Hepatocyte (in vitro differentiated cells): Measurements from ENCODE around the gene TMEM145. TPM values are rescaled to one million over a fixed set of nuclear protein-coding genes. Genes with fewer than 3 reads are reported as not detected.
A peak's percentile ranks its signal among the peaks of the same experiment; 100 is the strongest.

Source experiments
- DNase-seq: peaks from one replicate; pipeline ENCODE4 v3.0.0-alpha.2; 2016; ENCODE audit warnings: low spot score
- H2AFZ ChIP-seq: fragments of 200-600 bp; sonication (generic); 2 replicates; pipeline ENCODE4 v1.6.0; 2016; ENCODE audit warnings: antibody characterized with exemption, mild to moderate bottlenecking
- H3K27ac ChIP-seq: fragments of 200-600 bp; sonication (generic); 2 replicates; pipeline ENCODE4 v1.5.1; 2016; ENCODE audit warnings: mild to moderate bottlenecking
- H3K27me3 ChIP-seq: fragments of 200-600 bp; sonication (generic); 2 replicates; pipeline ENCODE4 v1.6.1; 2016
- H3K36me3 ChIP-seq: fragments of 200-600 bp; sonication (generic); replicated peaks from 2 replicates; pipeline ENCODE4 v1.5.1; 2016; ENCODE audit warnings: low read depth; ENCODE audit not compliant: insufficient read depth
- H3K4me1 ChIP-seq: fragments of 200-600 bp; sonication (generic); 2 replicates; pipeline ENCODE4 v1.5.1; 2016; ENCODE audit warnings: mild to moderate bottlenecking, moderate library complexity; ENCODE audit not compliant: insufficient read depth
- H3K4me2 ChIP-seq: fragments of 200-600 bp; sonication (generic); 2 replicates; pipeline ENCODE4 v1.6.0; 2016
- H3K4me3 ChIP-seq: fragments of 200-600 bp; sonication (generic); 2 replicates; pipeline ENCODE4 v1.5.1; 2016; ENCODE audit warnings: mild to moderate bottlenecking
- H3K79me2 ChIP-seq: fragments of 200-600 bp; sonication (generic); 2 replicates; pipeline ENCODE4 v1.6.0; 2017; ENCODE audit warnings: mild to moderate bottlenecking
- H3K9me2 ChIP-seq: fragments of 200-600 bp; sonication (generic); replicated peaks from 2 replicates; pipeline ENCODE4 v1.6.0; 2017; ENCODE audit warnings: mild to moderate bottlenecking; ENCODE audit not compliant: insufficient read depth
- H3K9me3 ChIP-seq: fragments of 200-600 bp; sonication (generic); 2 replicates; pipeline ENCODE4 v1.5.1; 2016; ENCODE audit warnings: low read depth, mild to moderate bottlenecking
- H4K20me1 ChIP-seq: fragments of 200-600 bp; sonication (generic); 2 replicates; pipeline ENCODE4 v1.6.0; 2016; ENCODE audit warnings: mild to moderate bottlenecking; ENCODE audit not compliant: insufficient read depth, poor library complexity, severe bottlenecking
- EZH2 ChIP-seq: fragments of 200-600 bp; sonication (generic); IDR thresholded peaks from 2 replicates; pipeline ENCODE4 v1.6.1; 2016; ENCODE audit warnings: antibody characterized with exemption, mild to moderate bottlenecking, borderline replicate concordance
- EZH2phosphoT487 ChIP-seq: fragments of 200-600 bp; sonication (generic); IDR thresholded peaks from one replicate; pipeline ENCODE4 v1.6.1; 2018; ENCODE audit warnings: antibody characterized with exemption, mild to moderate bottlenecking, low read depth, moderate library complexity; ENCODE audit not compliant: unreplicated experiment, severe bottlenecking
- WGBS: methylation state at CpG from one replicate; pipeline ENCODE4 v1.1.6; 2016; ENCODE audit warnings: low lambda C conversion rate; ENCODE audit errors: missing lambda C conversion rate; 5-methylcytosine and 5-hydroxymethylcytosine counted together
- polyA plus RNA-seq: library from polyadenylated mRNA; unstranded; fragments of >200 nt; fragmentation: Nextera tagmentation; extraction: Ambion mirVana; gene quantifications from 2 replicates; pipeline ENCODE4 v1.2.1, GENCODE V29; 2016
- total RNA-seq: library from RNA; depleted of rRNA; stranded (reverse); fragments of >200 nt; gene quantifications from 2 replicates; pipeline ENCODE4 v1.2.3, GENCODE V29; 2014
- TF ChIP-seq, protein P1 (sequence below): fragments of 200-600 bp; sonication (generic); IDR thresholded peaks from 2 replicates; pipeline ENCODE4 v1.5.1; 2016; ENCODE audit warnings: antibody characterized with exemption, mild to moderate bottlenecking; ENCODE audit not compliant: poor library complexity

TMEM145 gene
- total and polyA plus RNA-seq, 2 experiments from 2014 or later = 0.40 TPM; not detected in 1

DNA sequence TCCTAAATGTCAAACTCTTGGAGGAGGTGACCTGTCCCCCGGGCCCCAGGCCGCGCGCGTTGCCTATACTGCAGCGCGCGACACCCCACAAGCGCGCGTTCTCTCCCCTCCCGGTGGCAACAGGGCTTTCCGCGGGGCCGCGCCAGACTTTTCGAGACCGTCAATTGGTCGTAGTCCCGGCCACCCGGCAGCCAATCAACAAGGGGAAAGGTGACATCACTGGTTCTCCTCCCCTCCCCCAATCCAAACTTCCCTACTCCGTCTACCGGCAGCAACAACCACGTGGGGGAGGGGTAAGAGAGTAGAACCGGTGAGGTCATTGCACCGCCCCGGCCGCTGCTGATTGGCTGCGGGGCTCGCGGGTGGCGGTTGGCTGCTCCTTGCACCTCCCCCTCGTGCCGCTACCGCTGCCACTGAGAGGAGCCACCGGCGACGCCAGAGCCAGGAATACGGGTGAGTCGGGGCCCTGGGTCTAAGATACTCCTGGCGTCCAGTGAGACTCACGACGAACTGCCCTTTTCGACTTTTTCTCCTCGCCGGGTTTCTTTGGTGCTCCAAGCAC, 44.9 kb upstream of the TMEM145 start:
- H3K4me3 ChIP-seq = peak overlapping the region; percentile 9
- no peaks in the 10 kb centered on the region for H3K27me3 ChIP-seq
- H2AFZ ChIP-seq = no peak overlapping the region
- no peak for TF ChIP-seq EZH2
- TF ChIP-seq, protein P1, sequence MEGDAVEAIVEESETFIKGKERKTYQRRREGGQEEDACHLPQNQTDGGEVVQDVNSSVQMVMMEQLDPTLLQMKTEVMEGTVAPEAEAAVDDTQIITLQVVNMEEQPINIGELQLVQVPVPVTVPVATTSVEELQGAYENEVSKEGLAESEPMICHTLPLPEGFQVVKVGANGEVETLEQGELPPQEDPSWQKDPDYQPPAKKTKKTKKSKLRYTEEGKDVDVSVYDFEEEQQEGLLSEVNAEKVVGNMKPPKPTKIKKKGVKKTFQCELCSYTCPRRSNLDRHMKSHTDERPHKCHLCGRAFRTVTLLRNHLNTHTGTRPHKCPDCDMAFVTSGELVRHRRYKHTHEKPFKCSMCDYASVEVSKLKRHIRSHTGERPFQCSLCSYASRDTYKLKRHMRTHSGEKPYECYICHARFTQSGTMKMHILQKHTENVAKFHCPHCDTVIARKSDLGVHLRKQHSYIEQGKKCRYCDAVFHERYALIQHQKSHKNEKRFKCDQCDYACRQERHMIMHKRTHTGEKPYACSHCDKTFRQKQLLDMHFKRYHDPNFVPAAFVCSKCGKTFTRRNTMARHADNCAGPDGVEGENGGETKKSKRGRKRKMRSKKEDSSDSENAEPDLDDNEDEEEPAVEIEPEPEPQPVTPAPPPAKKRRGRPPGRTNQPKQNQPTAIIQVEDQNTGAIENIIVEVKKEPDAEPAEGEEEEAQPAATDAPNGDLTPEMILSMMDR = no peak
- TF ChIP-seq EZH2phosphoT487 = no peak
- peaks cover 17% of the 10 kb centered on the region for H3K4me1 ChIP-seq
- H3K9me2 ChIP-seq = no peaks in the 10 kb centered on the region
- DNase-seq = peak; percentile 100
- H3K79me2 ChIP-seq = peaks cover 26% of the 10 kb centered on the region
- H3K27ac ChIP-seq = peak overlapping the region; percentile 89
- H3K4me2 ChIP-seq = peak overlapping the region; percentile 76
- H4K20me1 ChIP-seq = no peaks in the 10 kb centered on the region
- no peaks in the 10 kb centered on the region for H3K9me3 ChIP-seq
- H3K36me3 ChIP-seq = no peaks in the 10 kb centered on the region
- under 1% methylated on average over 45 of the region's 46 CpGs for WGBS

DNA sequence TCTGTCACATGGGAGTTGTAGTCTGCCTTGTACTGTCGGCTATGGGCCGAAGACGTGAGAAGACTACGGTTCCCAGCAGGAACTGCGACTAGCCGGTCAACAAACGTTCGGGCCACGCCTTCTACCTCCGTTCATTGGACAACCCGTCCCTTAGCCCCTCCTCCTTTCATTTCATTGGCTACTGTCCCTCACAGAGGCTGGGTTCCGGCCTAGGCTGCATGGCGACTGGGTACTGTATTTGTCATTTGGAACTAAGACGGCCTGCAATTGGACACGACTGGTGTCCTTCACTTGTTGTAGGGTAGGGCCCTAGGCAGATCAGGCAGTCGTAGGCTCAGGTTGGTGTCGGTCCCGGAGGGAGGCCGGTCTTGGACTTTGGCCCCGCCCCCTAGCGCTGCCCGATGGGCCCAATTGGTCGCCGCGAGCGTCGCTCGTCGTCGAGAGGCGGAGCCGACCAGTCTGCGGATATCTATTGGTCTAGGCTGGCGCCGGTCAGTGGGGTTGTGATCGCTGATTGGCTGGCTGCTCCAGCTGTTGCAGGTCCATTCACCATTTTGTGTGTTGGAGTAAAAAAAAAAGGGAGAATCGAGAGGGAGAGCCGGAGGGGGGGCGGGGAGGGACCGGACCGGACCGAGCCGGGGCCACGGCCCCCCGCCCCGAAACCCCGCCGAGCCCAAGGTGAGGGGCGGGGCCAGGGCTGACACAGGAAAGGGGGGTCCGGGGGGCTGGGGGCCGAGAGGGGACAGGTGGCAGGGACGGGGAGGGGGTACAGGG, 44.2 kb upstream of the TMEM145 start, which contains the start of gene CIC:
TSS of gene CIC (plus strand) at position 549 of the 774 bp plus-strand sequence. CDS start 2,532 bp downstream, outside the sequence.
- no peaks in the 10 kb centered on the region for H3K27me3 ChIP-seq
- peaks cover 17% of the 10 kb centered on the region for H3K4me1 ChIP-seq
- under 1% methylated on average over 36 of the region's 52 CpGs for WGBS
- H4K20me1 ChIP-seq = no peaks in the 10 kb centered on the region
- peak within 1 kb of the TSS; percentile 89 for H3K27ac ChIP-seq
- TF ChIP-seq, protein P1 = no peak
- no peak for TF ChIP-seq EZH2phosphoT487
- no peak for TF ChIP-seq EZH2
- peaks cover 30% of the 10 kb centered on the region for H3K79me2 ChIP-seq
- H3K9me2 ChIP-seq = no peaks in the 10 kb centered on the region
- no peaks in the 10 kb centered on the region for H3K9me3 ChIP-seq
- H2AFZ ChIP-seq = no peak within 1 kb of the TSS
- peak within 1 kb of the TSS; percentile 88 for H3K4me2 ChIP-seq
- H3K4me3 ChIP-seq = peak within 1 kb of the TSS; percentile 9
- DNase-seq = peak; percentile 100
- no peaks in the 10 kb centered on the region for H3K36me3 ChIP-seq

DNA sequence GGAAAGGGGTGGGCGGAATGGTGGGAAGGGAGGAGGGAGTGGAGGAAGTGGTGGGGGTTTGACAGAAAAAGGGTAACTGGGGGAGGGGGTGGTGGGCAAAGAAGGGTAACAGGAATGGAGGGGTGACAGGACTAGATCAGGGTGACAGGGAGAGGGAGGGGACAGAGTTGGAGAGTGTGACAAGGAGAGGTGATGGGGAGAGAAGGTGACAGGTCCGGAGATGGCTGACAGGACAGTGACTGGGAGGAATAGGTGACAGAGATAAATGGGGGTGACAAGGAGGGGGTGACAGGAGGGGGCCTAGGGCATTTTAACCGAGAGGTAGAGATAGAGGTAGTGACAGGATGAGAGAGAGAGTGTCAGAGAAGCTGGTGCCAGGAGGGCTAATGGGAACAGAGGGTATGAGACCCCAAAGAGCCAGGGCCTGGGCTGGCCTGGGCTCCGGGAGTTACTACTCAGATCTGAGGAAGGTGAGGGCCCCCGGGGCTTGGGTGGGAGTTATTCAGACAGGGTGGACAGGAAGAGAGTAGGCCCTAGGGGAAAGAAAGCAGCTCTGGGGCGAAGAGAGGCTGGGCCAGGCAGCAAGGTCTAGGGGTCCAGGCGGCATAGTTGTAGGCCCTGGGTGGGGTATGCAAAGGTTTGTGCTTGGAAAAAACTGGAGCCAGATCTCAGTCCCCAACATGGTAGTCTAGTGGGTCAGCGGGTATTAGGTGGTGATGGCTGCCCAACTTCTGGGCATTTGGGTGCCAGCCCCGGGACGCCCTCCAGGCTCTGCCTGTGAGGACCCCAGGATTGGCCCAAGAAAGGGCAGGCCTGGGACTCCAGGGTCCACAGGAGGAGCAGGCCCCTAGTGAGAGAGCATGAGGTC, 43.4 kb upstream of the TMEM145 start:
- no peaks in the 10 kb centered on the region for H3K27me3 ChIP-seq
- WGBS = 69% methylated on average over 9 of the region's 10 CpGs
- peaks cover 38% of the 10 kb centered on the region for H3K79me2 ChIP-seq
- H3K36me3 ChIP-seq = no peaks in the 10 kb centered on the region
- H2AFZ ChIP-seq = no peak overlapping the region
- no peaks in the 10 kb centered on the region for H4K20me1 ChIP-seq
- no peaks in the 10 kb centered on the region for H3K9me3 ChIP-seq
- peak overlapping the region; percentile 45 for H3K27ac ChIP-seq
- no peaks in the 10 kb centered on the region for H3K9me2 ChIP-seq
- no peak for TF ChIP-seq EZH2
- TF ChIP-seq, protein P1 = no peak
- TF ChIP-seq EZH2phosphoT487 = no peak
- peak overlapping the region; percentile 9 for H3K4me3 ChIP-seq
- peaks cover 17% of the 10 kb centered on the region for H3K4me1 ChIP-seq
- peak overlapping the region; percentile 88 for H3K4me2 ChIP-seq
- no peak for DNase-seq
